ENCODE results near the gene KRT20.

DNA sequence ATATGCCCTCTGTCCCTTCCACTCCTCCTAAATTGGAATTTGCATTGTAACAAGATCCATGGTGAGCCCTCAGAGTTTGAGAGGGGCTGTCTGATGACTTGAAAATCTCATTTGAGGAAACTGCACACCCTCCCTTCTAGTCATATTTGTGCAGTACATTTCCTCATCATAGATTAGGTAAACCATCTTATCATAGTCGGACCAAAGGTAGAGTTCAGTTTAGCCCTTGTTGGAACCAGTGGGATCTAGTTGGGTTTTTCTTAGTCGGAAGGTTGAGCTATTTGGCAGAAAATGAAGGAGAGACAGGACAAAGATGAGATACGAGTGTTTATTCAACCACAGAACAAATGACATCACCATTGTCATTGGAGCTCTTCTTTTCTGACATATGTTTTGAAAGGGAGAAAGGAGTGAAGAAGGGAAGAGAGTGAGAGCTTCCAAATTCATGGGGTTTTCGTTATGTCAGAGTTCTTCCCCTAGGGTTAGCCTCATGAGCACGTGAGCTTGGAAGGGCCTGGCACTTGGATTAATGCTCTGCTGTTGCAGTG, 15.8 kb upstream of the KRT20 start:
- TF ChIP-seq, protein P1, sequence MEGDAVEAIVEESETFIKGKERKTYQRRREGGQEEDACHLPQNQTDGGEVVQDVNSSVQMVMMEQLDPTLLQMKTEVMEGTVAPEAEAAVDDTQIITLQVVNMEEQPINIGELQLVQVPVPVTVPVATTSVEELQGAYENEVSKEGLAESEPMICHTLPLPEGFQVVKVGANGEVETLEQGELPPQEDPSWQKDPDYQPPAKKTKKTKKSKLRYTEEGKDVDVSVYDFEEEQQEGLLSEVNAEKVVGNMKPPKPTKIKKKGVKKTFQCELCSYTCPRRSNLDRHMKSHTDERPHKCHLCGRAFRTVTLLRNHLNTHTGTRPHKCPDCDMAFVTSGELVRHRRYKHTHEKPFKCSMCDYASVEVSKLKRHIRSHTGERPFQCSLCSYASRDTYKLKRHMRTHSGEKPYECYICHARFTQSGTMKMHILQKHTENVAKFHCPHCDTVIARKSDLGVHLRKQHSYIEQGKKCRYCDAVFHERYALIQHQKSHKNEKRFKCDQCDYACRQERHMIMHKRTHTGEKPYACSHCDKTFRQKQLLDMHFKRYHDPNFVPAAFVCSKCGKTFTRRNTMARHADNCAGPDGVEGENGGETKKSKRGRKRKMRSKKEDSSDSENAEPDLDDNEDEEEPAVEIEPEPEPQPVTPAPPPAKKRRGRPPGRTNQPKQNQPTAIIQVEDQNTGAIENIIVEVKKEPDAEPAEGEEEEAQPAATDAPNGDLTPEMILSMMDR (IDR thresholded peaks at IDR 0.05) = no peak
- no peak for TF ChIP-seq POLR2AphosphoS5 (IDR thresholded peaks at IDR 0.05; ENCODE audit: low read depth, low read length)
